ENCODE results near the gene TNFSF8. TPM values are rescaled to one million over a fixed set of nuclear protein-coding genes. Genes with fewer than 3 reads are reported as not detected.

Gene TNFSF8, protein sequence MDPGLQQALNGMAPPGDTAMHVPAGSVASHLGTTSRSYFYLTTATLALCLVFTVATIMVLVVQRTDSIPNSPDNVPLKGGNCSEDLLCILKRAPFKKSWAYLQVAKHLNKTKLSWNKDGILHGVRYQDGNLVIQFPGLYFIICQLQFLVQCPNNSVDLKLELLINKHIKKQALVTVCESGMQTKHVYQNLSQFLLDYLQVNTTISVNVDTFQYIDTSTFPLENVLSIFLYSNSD
- total RNA-seq (10 to 100 TPM; 70.9 to 71.6 TPM), total RNA-seq (20.8 to 1,499 (median 93.6) reads per million in 172 experiments)
- polyA plus RNA-seq (2013, experiment 1 of 2) = 44.2 TPM
- polyA plus RNA-seq (2013, experiment 2 of 2) = 49.0 TPM

DNA sequence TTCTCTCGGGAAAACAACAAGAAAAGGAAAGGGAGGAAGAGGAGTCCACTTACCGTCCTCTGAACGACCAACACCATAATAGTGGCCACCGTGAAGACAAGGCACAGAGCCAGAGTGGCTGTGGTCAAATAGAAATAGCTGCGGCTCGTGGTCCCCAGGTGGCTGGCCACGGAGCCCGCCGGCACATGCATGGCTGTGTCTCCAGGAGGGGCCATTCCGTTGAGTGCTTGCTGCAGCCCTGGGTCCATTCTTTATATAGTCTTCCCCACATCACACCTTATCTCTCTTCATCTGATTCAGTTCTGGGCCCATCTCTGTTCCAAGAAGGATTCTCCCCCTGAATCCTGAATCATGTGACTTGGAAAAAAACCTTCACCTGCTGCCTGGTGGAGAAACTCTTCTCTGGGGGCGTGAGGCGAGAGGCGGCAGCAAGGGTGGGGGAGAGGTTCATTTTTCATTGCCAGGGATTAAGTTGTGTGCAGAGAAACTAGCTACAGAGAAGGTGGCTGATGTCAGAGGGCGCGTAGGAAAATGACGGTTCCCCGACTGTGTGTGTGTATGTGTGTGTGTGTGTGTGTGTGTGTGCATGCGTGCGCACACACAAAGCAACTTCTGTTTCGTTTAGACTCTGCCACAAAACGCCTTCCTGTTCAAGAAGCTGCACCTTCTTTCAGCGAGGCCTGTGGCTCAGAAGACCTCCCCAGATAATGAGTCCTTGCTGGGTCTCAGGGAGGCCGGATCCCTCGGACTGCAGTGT is at the start of gene TNFSF8:
TSS of gene TNFSF8 (minus strand) at position 536 of the 757 bp plus-strand sequence. CDS start at position 248, 288 bp downstream.
- Mint-ChIP-seq H3K4me1 (ENCODE audit: low read depth) (peaks cover 65% of the 10 kb centered on the region), H3K9me3 (no peaks in the 10 kb centered on the region), H3K4me3 (peak within 1 kb of the TSS; percentile 98), H3K27ac (peak within 1 kb of the TSS; percentile 95), H3K36me3 (ENCODE audit: low read depth) (peaks cover 44% of the 10 kb centered on the region), H3K27me3 (no peaks in the 10 kb centered on the region)
- intact Hi-C loops (cut with DNase I, micrococcal nuclease) = no loop called here
- ChIA-PET CTCF (interaction anchor here (0.6 to 1.3 kb wide), 4 partner anchors 19 to 242 kb away, joined by 3 to 4 read pairs (median 3); no protein-coding TSS in a partner anchor), POLR2A (interaction anchor here (0.6 to 5.3 kb wide), 23 partner anchors 9 to 545 kb away, joined by 3 to 86 read pairs (median 4); partner anchors contain the start of gene ATP6V1G1)
- peak within 1 kb of the TSS; percentile 69 to 84 for H3K27ac ChIP-seq (ENCODE audit: low read depth in 1 of 2, low read length in 2 of 2)
- ATAC-seq (ENCODE audit: poor library complexity) (peak; percentile 80), DNase-seq (peak; percentile 50 to 92 (median 69))
- TF ChIP-seq, protein P1, sequence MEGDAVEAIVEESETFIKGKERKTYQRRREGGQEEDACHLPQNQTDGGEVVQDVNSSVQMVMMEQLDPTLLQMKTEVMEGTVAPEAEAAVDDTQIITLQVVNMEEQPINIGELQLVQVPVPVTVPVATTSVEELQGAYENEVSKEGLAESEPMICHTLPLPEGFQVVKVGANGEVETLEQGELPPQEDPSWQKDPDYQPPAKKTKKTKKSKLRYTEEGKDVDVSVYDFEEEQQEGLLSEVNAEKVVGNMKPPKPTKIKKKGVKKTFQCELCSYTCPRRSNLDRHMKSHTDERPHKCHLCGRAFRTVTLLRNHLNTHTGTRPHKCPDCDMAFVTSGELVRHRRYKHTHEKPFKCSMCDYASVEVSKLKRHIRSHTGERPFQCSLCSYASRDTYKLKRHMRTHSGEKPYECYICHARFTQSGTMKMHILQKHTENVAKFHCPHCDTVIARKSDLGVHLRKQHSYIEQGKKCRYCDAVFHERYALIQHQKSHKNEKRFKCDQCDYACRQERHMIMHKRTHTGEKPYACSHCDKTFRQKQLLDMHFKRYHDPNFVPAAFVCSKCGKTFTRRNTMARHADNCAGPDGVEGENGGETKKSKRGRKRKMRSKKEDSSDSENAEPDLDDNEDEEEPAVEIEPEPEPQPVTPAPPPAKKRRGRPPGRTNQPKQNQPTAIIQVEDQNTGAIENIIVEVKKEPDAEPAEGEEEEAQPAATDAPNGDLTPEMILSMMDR (IDR thresholded peaks at IDR 0.05) = no peak
- peak within 1 kb of the TSS; percentile 91 for H3K4me3 ChIP-seq (ENCODE audit: low read length)
- peaks cover 4% of the 10 kb centered on the region for H3K36me3 ChIP-seq (ENCODE audit: insufficient read depth, low read length)
- no peaks in the 10 kb centered on the region for H3K9me3 ChIP-seq (ENCODE audit: control insufficient read depth in 1 of 2, insufficient read depth in 1 of 2, low read length in 2 of 2)
- peaks cover 33% of the 10 kb centered on the region for H3K4me1 ChIP-seq (ENCODE audit: insufficient read depth, low read length)
- no peaks in the 10 kb centered on the region for H3K27me3 ChIP-seq (ENCODE audit: control insufficient read depth in 1 of 2, insufficient read depth in 2 of 2, low read length in 2 of 2)

DNA sequence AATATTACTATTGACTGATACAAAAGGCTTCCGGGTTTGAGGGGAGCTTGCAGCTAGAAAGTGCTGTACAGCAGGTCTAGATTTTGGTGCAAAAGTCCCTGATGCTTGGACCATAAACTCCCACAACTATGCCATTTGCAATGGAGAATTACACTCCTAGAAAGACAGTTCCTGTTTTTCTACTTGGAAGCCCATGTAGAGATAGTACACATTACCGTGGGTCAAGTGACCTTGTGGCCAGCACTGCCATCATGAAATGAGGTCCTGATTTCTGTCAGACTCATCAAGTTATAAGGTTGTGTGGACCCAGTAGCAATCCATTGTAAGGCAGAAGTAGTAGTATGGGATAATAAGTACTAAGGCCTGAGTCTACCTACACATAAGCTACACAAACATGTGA is 42.8 kb upstream of the TNFSF8 start:
- no peaks in the 10 kb centered on the region for H3K27me3 Mint-ChIP-seq
- peaks cover 15% of the 10 kb centered on the region for H3K4me1 Mint-ChIP-seq (ENCODE audit: low read depth)
- no peaks in the 10 kb centered on the region for H3K36me3 ChIP-seq (ENCODE audit: insufficient read depth, low read length)
- ChIA-PET POLR2A (no interaction called here), CTCF (no interaction called here)
- H3K27ac Mint-ChIP-seq = no peak overlapping the region
- H3K36me3 Mint-ChIP-seq (ENCODE audit: low read depth) = no peaks in the 10 kb centered on the region
- no peak for ATAC-seq (ENCODE audit: poor library complexity)
- no peak overlapping the region for H3K27ac ChIP-seq (ENCODE audit: low read depth in 1 of 2, low read length in 2 of 2)
- no peak overlapping the region for H3K4me3 Mint-ChIP-seq
- TF ChIP-seq, protein P1 (IDR thresholded peaks at IDR 0.05) = no peak
- H3K9me3 Mint-ChIP-seq = no peaks in the 10 kb centered on the region
- no peaks in the 10 kb centered on the region for H3K27me3 ChIP-seq (ENCODE audit: control insufficient read depth in 1 of 2, insufficient read depth in 2 of 2, low read length in 2 of 2)
- H3K4me1 ChIP-seq (ENCODE audit: insufficient read depth, low read length) = peaks cover 4% of the 10 kb centered on the region
- no peak for DNase-seq
- H3K4me3 ChIP-seq (ENCODE audit: low read length) = no peak overlapping the region
- intact Hi-C loops (cut with DNase I, micrococcal nuclease) = no loop called here
- H3K9me3 ChIP-seq (ENCODE audit: control insufficient read depth in 1 of 2, insufficient read depth in 1 of 2, low read length in 2 of 2) = no peaks in the 10 kb centered on the region

DNA sequence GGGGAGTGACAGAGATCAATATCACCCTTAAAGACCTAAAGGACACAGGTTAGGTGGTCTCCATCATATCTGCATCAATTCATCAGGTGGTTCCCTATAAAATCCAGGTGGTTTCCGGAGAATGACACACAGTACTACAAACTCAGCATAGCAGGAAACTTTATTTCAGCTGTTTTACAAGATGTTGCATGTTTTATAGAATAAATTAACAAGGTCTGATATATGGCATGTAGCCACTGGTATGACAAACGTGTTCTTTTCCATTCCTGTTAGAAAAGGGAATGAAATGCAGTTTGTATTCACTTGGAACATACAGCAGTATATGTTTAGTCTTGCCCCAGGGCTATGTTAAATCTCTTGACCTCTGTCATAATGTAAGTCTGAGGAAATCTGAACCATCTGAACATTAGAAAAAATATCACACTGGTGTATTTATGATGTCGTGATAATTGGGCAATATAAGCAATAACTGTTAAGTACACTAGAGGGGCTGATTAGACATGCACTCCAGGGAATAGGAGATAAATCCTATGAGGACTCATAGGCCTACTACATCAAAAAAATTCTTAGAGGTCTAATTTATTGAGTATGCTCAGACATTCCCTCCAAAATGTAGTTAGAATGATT is 42.2 kb upstream of the TNFSF8 start:
- Histone ChIP-seq H3K9me3 (ENCODE audit: control insufficient read depth in 1 of 2, insufficient read depth in 1 of 2, low read length in 2 of 2) (no peaks in the 10 kb centered on the region), H3K4me3 (ENCODE audit: low read length) (no peak overlapping the region), H3K27me3 (ENCODE audit: control insufficient read depth in 1 of 2, insufficient read depth in 2 of 2, low read length in 2 of 2) (no peaks in the 10 kb centered on the region), H3K27ac (ENCODE audit: low read depth in 1 of 2, low read length in 2 of 2) (no peak overlapping the region), H3K36me3 (ENCODE audit: insufficient read depth, low read length) (no peaks in the 10 kb centered on the region), H3K4me1 (ENCODE audit: insufficient read depth, low read length) (peaks cover 6% of the 10 kb centered on the region)
- H3K27ac Mint-ChIP-seq = no peak overlapping the region
- intact Hi-C loops (cut with DNase I, micrococcal nuclease) = no loop called here
- ChIA-PET POLR2A (interaction anchor here (0.7 to 1.6 kb wide), 2 partner anchors 9 to 43 kb away, joined by 3 read pairs; no protein-coding TSS in a partner anchor), CTCF (no interaction called here)
- H3K4me3 Mint-ChIP-seq = no peak overlapping the region
- DNase-seq = no peak
- H3K4me1 Mint-ChIP-seq (ENCODE audit: low read depth) = peaks cover 21% of the 10 kb centered on the region
- no peak for ATAC-seq (ENCODE audit: poor library complexity)
- TF ChIP-seq, protein P1 (IDR thresholded peaks at IDR 0.05) = no peak
- no peaks in the 10 kb centered on the region for H3K9me3 Mint-ChIP-seq
- no peaks in the 10 kb centered on the region for H3K27me3 Mint-ChIP-seq
- no peaks in the 10 kb centered on the region for H3K36me3 Mint-ChIP-seq (ENCODE audit: low read depth)

Measured in CD4-positive, alpha-beta T cell (primary cell).